Osteocyte (in vitro differentiated cells): ENCODE results near the gene TBC1D17. TPM values are rescaled to one million over a fixed set of nuclear protein-coding genes. Genes with fewer than 3 reads are reported as not detected.

Source experiments
- DNase-seq: peaks from one replicate; pipeline ENCODE4 v3.0.0; 2021; ENCODE audit warnings: mixed read lengths; ENCODE audit not compliant: unreplicated experiment; ENCODE audit errors: extremely low spot score
- H3K27ac Mint-ChIP-seq: one replicate; pipeline ENCODE4 v1.8.0; 2021; ENCODE audit warnings: mild to moderate bottlenecking, mixed read lengths; ENCODE audit not compliant: unreplicated experiment
- H3K27me3 Mint-ChIP-seq: one replicate; pipeline ENCODE4 v1.8.0; 2021; ENCODE audit warnings: mixed read lengths; ENCODE audit not compliant: unreplicated experiment
- H3K36me3 Mint-ChIP-seq: one replicate; pipeline ENCODE4 v1.8.0; 2021; ENCODE audit warnings: mixed read lengths; ENCODE audit not compliant: unreplicated experiment
- H3K4me1 Mint-ChIP-seq: one replicate; pipeline ENCODE4 v1.8.0; 2021; ENCODE audit warnings: mixed read lengths; ENCODE audit not compliant: unreplicated experiment
- H3K4me3 Mint-ChIP-seq: one replicate; pipeline ENCODE4 v1.8.0; 2021; ENCODE audit warnings: mild to moderate bottlenecking, moderate library complexity, mixed read lengths; ENCODE audit not compliant: unreplicated experiment
- H3K9me3 Mint-ChIP-seq: one replicate; pipeline ENCODE4 v1.8.0; 2021; ENCODE audit warnings: mixed read lengths; ENCODE audit not compliant: unreplicated experiment
- CTCF ChIP-seq: fragments of 200-600 bp; sonication (generic); IDR thresholded peaks from 2 replicates; pipeline ENCODE4 v1.5.0; 2021; ENCODE audit warnings: antibody characterized with exemption, mild to moderate bottlenecking, moderate library complexity
- total RNA-seq: library from RNA; stranded (reverse); gene quantifications from 2 replicates; pipeline ENCODE4 v1.2.1, GENCODE V29; 2021

Gene TBC1D17
- total RNA-seq, 1 donor from 2014 or later, result 71.9 TPM

GRCh38 chr19:49913720-49914119, 36.2 kb downstream of the TBC1D17 start:
- Mint-ChIP-seq H3K9me3 (peaks cover 3% of the 10 kb centered on the region), H3K36me3 (peaks cover 29% of the 10 kb centered on the region), H3K27ac (no peak overlapping the region), H3K4me1 (no peaks in the 10 kb centered on the region), H3K4me3 (no peak overlapping the region), H3K27me3 (no peaks in the 10 kb centered on the region)
- no peak for DNase-seq
- no peak for TF ChIP-seq CTCF

- DNase-seq, result no peak
- no peak for TF ChIP-seq CTCF
- H3K36me3 Mint-ChIP-seq, result peaks cover 31% of the 10 kb centered on the region
- no peak overlapping the region for H3K27ac Mint-ChIP-seq
- H3K27me3 Mint-ChIP-seq, result no peaks in the 10 kb centered on the region
- peaks cover 3% of the 10 kb centered on the region for H3K9me3 Mint-ChIP-seq
- H3K4me1 Mint-ChIP-seq, result no peaks in the 10 kb centered on the region
- H3K4me3 Mint-ChIP-seq, result no peak overlapping the region
Measured at GRCh38 chr19:49915271-49915670, 37.8 kb downstream of the TBC1D17 start.

- H3K9me3 Mint-ChIP-seq, result peaks cover 3% of the 10 kb centered on the region
- H3K4me3 Mint-ChIP-seq, result no peak overlapping the region
- TF ChIP-seq CTCF, result no peak
- no peak for DNase-seq
- H3K36me3 Mint-ChIP-seq, result peaks cover 34% of the 10 kb centered on the region
- no peak overlapping the region for H3K27ac Mint-ChIP-seq
- no peaks in the 10 kb centered on the region for H3K27me3 Mint-ChIP-seq
- H3K4me1 Mint-ChIP-seq, result no peaks in the 10 kb centered on the region
Measured at GRCh38 chr19:49916839-49917733, 39.6 kb downstream of the TBC1D17 start.

- no peak overlapping the region for H3K27ac Mint-ChIP-seq
- DNase-seq, result no peak
- H3K4me3 Mint-ChIP-seq, result no peak overlapping the region
- no peaks in the 10 kb centered on the region for H3K4me1 Mint-ChIP-seq
- H3K9me3 Mint-ChIP-seq, result peaks cover 3% of the 10 kb centered on the region
- no peak for TF ChIP-seq CTCF
- peaks cover 33% of the 10 kb centered on the region for H3K36me3 Mint-ChIP-seq
- no peaks in the 10 kb centered on the region for H3K27me3 Mint-ChIP-seq
Measured at GRCh38 chr19:49918089-49918488, 40.6 kb downstream of the TBC1D17 start.

GRCh38 chr19:49920624-49921363, 43.3 kb downstream of the TBC1D17 start:
- Mint-ChIP-seq H3K4me3 (no peak overlapping the region), H3K36me3 (peaks cover 24% of the 10 kb centered on the region), H3K27ac (no peak overlapping the region), H3K9me3 (no peaks in the 10 kb centered on the region), H3K27me3 (no peaks in the 10 kb centered on the region), H3K4me1 (peaks cover 4% of the 10 kb centered on the region)
- DNase-seq, result no peak
- TF ChIP-seq CTCF, result no peak
